Spleen (tissue), 7 donors: ENCODE measurements around the gene ISL2.

ENCODE experiments used
- CTCF ChIP-seq, 11 experiments: fragments of 200-600 bp in 7 of 11; fragments of 450-650 bp in 4 of 11; sonication (generic) in 4 of 11; IDR thresholded peaks in 8 of 11; conservative IDR thresholded peaks in 3 of 11; 1 replicate in 7 of 11; 2 replicates in 4 of 11; pipeline versions ENCODE4 v1.4.0 to v1.8.0; 2016 to 2021; ENCODE audit warnings: antibody characterized with exemption in 11 of 11, inconsistent platforms in 4 of 11, mild to moderate bottlenecking in 1 of 11
- POLR2AphosphoS5 ChIP-seq, 3 donors: sonication (generic); formaldehyde crosslinking; IDR thresholded peaks; one replicate each; pipeline ENCODE4 v1.5.1; 2017; ENCODE audit warnings: antibody characterized with exemption in 3 of 3
- donor health status: DM: no; HTN: no; CAD: no; lungs with moderate emphysema.
- donor health status: DM: no; HTN: no; CAD: no.
- donor health status: DM: no; HTN: no; CAD: no.

GRCh38 chr15:76313731-76314130 lies 22.8 kb upstream of the ISL2 start:
- TF ChIP-seq CTCF (IDR thresholded peaks at IDR 0.05 in 8 of 11, conservative IDR thresholded peaks at IDR 0.05 in 3 of 11) (no peak), POLR2AphosphoS5 (IDR thresholded peaks at IDR 0.05) (no peak)
